Measurements from ENCODE around the gene ASPRV1.

- TF ChIP-seq CTCF (IDR thresholded peaks at IDR 0.05) (no peak), POLR2A (IDR thresholded peaks at IDR 0.05) (no peak), EP300 (IDR thresholded peaks at IDR 0.05) (no peak)
Measured at GRCh38 chr2:70002241-70002899, 40.9 kb upstream of the ASPRV1 start.
